ENCODE results near the gene TRIM24. TPM values are rescaled to one million over a fixed set of nuclear protein-coding genes. Genes with fewer than 3 reads are reported as not detected.
"Not testable (repeated sequence)": the region's sequence is repeated elsewhere in the genome, so short reads cannot be mapped to it uniquely, and the experiment has no call there.

TRIM24 gene
- total RNA-seq, 1 experiment from 2014 or later = 25.9 TPM

DNA sequence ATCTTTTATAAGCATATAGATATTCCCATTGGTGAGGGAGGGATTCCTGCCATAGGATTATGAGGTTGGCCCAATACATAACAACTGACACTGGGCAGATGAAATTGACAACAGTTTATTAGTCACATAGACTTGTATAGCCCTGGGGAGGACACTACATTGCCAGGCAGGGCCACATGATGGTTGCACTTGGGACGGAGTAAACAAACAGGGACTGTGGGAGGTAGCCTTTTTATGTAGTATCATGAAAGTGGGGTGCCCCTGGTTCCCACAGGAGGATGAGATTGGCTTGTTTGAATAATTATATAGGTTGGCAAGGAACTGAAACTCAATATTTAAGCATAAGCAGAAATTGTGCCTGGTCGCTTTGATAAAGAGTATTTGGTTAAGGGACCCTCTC lies 23.5 kb downstream of the TRIM24 start:
- H3K4me3 ChIP-seq (ENCODE audit: low read depth, low read length, poor library complexity, severe bottlenecking) = no peak overlapping the region
- BruUV-seq (replicated peaks) = no TSS peak
- DNase-seq (ENCODE audit: low spot score) = no peak
- peaks cover 4% of the 10 kb centered on the region for H3K4me1 ChIP-seq (ENCODE audit: insufficient read depth, low read length, poor library complexity, severe bottlenecking)
- no peaks in the 10 kb centered on the region for H3K36me3 ChIP-seq (ENCODE audit: insufficient read depth, low read length, poor library complexity, severe bottlenecking)
- H3K9me3 ChIP-seq (ENCODE audit: low read depth, low read length, poor library complexity, severe bottlenecking) = no peaks in the 10 kb centered on the region
- intact Hi-C loops (cut with micrococcal nuclease; ENCODE audit: unreplicated experiment) = no loop called here
- ChIA-PET CTCF (no interaction called here), POLR2A (ENCODE audit: low non-redundant PET) (no interaction called here)
- TF ChIP-seq EZH2 (IDR thresholded peaks at IDR 0.05; ENCODE audit: borderline replicate concordance, low read depth, low read length, poor library complexity, severe bottlenecking) = no peak
- TF ChIP-seq, protein P1, sequence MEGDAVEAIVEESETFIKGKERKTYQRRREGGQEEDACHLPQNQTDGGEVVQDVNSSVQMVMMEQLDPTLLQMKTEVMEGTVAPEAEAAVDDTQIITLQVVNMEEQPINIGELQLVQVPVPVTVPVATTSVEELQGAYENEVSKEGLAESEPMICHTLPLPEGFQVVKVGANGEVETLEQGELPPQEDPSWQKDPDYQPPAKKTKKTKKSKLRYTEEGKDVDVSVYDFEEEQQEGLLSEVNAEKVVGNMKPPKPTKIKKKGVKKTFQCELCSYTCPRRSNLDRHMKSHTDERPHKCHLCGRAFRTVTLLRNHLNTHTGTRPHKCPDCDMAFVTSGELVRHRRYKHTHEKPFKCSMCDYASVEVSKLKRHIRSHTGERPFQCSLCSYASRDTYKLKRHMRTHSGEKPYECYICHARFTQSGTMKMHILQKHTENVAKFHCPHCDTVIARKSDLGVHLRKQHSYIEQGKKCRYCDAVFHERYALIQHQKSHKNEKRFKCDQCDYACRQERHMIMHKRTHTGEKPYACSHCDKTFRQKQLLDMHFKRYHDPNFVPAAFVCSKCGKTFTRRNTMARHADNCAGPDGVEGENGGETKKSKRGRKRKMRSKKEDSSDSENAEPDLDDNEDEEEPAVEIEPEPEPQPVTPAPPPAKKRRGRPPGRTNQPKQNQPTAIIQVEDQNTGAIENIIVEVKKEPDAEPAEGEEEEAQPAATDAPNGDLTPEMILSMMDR (conservative IDR thresholded peaks at IDR 0.05; ENCODE audit: low read depth, low read length) = no peak
- H3K27me3 ChIP-seq (replicated peaks; ENCODE audit: insufficient read depth, low read depth, low read length, poor library complexity) = no peaks in the 10 kb centered on the region
- no peak overlapping the region for H3K27ac ChIP-seq (ENCODE audit: low read depth, low read length, poor library complexity, severe bottlenecking)

DNA sequence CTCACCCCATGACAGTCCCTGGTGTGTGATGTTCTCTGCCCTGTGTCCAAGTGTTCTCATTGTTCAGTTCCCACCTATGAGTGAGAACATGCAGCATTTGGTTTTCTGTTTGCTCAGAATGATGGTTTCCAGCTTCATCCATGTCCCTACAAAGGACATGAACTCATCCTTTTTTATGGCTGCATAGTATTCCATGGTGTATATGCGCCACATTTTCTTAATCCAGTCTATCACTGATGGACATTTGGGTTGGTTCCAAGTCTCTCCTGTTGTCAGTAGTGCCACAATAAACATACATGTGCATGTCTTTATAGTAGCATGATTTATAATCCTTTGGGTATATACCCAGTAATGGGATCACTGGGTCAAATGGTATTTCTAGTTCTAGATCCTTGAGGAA lies 25.4 kb downstream of the TRIM24 start:
- H3K4me3 ChIP-seq (ENCODE audit: low read depth, low read length, poor library complexity, severe bottlenecking); H3K36me3 ChIP-seq (ENCODE audit: insufficient read depth, low read length, poor library complexity, severe bottlenecking); intact Hi-C loops (cut with micrococcal nuclease; ENCODE audit: unreplicated experiment); POLR2A ChIA-PET (ENCODE audit: low non-redundant PET); H3K9me3 ChIP-seq (ENCODE audit: low read depth, low read length, poor library complexity, severe bottlenecking); DNase-seq (ENCODE audit: low spot score); BruUV-seq (replicated peaks); H3K27ac ChIP-seq (ENCODE audit: low read depth, low read length, poor library complexity, severe bottlenecking); CTCF ChIA-PET; H3K4me1 ChIP-seq (ENCODE audit: insufficient read depth, low read length, poor library complexity, severe bottlenecking); H3K27me3 ChIP-seq (replicated peaks; ENCODE audit: insufficient read depth, low read depth, low read length, poor library complexity): not testable (repeated sequence)

DNA sequence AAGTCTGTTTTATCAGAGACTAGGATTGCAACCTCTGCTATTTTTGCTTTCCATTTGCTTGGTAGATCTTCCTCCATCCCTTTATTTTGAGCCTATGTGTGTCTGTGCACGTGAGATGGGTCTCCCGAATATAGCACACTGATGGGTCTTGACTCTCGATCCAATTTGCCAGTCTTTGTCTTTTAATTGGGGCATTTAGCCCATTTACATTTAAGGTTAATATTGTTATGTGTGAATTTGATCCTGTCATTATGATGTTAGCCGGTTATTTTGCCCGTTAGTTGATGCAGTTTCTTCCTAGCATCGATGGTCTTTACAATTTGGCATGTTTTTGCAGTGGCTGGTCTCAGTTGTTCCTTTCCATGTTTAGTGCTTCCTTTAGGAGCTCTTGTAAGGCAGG lies 29.1 kb downstream of the TRIM24 start:
- DNase-seq (ENCODE audit: low spot score); BruUV-seq (replicated peaks): not testable (repeated sequence)

DNA sequence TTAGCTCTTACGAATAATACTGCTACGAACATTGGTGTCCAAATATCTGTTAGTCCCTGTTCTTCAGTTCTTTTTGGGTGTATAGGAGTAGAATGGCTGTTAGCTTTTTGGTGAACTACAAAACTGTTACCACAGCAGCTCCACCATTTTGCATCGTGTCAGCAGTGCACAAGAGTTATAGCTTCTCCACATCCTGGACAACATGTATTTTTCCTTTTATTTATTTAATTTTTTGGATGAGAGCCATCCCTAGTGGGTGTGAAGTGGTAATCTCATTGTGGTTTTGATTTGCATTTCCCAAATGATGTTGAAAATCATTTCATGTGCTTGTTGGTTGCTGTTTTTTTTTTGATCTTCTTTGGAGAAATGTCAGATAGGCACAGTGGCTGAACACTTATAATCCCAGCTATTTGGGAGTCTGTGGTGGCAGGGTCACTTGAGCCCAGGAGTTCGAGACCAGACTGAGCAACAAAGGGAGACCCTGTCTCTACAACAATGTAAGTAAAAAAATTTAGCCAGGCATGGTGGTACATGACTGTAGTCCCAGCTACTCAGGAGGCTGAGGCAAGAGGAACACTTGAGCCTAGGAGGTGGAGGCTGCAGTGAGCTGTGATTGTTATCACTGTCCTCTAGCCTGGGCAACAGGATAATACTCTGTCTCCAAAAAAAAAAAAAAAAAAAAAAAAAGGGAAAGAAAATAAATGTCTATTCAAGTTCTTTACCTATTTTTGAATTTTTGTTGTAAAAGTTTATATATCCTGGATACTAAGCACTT lies 31.7 kb downstream of the TRIM24 start:
- H3K36me3 ChIP-seq (ENCODE audit: insufficient read depth, low read length, poor library complexity, severe bottlenecking) = no peaks in the 10 kb centered on the region
- no peak overlapping the region for H3K27ac ChIP-seq (ENCODE audit: low read depth, low read length, poor library complexity, severe bottlenecking)
- H3K4me3 ChIP-seq (ENCODE audit: low read depth, low read length, poor library complexity, severe bottlenecking) = no peak overlapping the region
- BruUV-seq (replicated peaks) = no TSS peak
- intact Hi-C loops (cut with micrococcal nuclease; ENCODE audit: unreplicated experiment) = no loop called here
- POLR2A ChIA-PET (ENCODE audit: low non-redundant PET) = no interaction called here
- no peak for TF ChIP-seq EZH2 (IDR thresholded peaks at IDR 0.05; ENCODE audit: borderline replicate concordance, low read depth, low read length, poor library complexity, severe bottlenecking)
- TF ChIP-seq, protein P1 (conservative IDR thresholded peaks at IDR 0.05; ENCODE audit: low read depth, low read length) = no peak
- peaks cover 11% of the 10 kb centered on the region for H3K4me1 ChIP-seq (ENCODE audit: insufficient read depth, low read length, poor library complexity, severe bottlenecking)
- peak; percentile 46 for DNase-seq (ENCODE audit: low spot score)
- H3K9me3 ChIP-seq (ENCODE audit: low read depth, low read length, poor library complexity, severe bottlenecking) = no peaks in the 10 kb centered on the region
- CTCF ChIA-PET = no interaction called here
- H3K27me3 ChIP-seq (replicated peaks; ENCODE audit: insufficient read depth, low read depth, low read length, poor library complexity) = no peaks in the 10 kb centered on the region

More for the DNA sequence above, 29.1 kb downstream of the TRIM24 start:
- CTCF ChIA-PET; H3K9me3 ChIP-seq (ENCODE audit: low read depth, low read length, poor library complexity, severe bottlenecking); intact Hi-C loops (cut with micrococcal nuclease; ENCODE audit: unreplicated experiment); H3K27me3 ChIP-seq (replicated peaks; ENCODE audit: insufficient read depth, low read depth, low read length, poor library complexity); H3K36me3 ChIP-seq (ENCODE audit: insufficient read depth, low read length, poor library complexity, severe bottlenecking); H3K27ac ChIP-seq (ENCODE audit: low read depth, low read length, poor library complexity, severe bottlenecking); POLR2A ChIA-PET (ENCODE audit: low non-redundant PET); H3K4me3 ChIP-seq (ENCODE audit: low read depth, low read length, poor library complexity, severe bottlenecking): not testable (repeated sequence)
- peaks cover 11% of the 10 kb centered on the region for H3K4me1 ChIP-seq (ENCODE audit: insufficient read depth, low read length, poor library complexity, severe bottlenecking)

All from A673 (cell line).